ENCODE data around the gene KRIT1. TPM values are rescaled to one million over a fixed set of nuclear protein-coding genes. Genes with fewer than 3 reads are reported as not detected.

The KRIT1 gene
- total and polyA plus RNA-seq, 2 of the 13 experiments (the other 11 are each of a cell fraction or from before 2014, with no cell fraction given): 29.4 to 37.7 TPM

DNA sequence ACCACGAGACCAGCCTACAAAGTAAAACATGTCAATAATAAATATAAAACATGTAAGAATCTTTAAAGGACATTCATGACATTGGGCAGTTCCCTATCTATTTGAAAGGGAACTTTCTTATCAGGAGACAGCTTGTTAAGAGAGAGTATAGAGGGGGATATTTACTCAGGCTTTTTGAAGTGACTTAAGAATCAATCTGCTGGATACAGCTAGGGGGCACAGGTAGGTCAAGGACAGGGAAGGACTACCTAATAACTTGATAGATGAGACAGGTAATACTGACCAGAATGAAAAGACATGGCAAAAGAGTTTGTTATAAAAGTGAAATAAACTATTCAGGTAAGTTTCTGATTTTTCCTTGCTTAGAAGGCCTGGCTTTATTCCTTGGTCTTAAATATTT lies 44.9 kb downstream of the KRIT1 start:
- 95% methylated on average over 1 of the region's 1 CpG for WGBS (ENCODE audit: low lambda C conversion rate)
- ATAC-seq (no peak), FAIRE-seq (no peak), DNase-seq (ENCODE audit: low spot score) (no peak)
- H3K9ac ChIP-seq (ENCODE audit: insufficient read depth, low read depth, low read length): no peak overlapping the region
- in situ Hi-C loops (cut with HindIII; ENCODE audit: extremely low pct_ligation_motif_present, low pct_unique_long_range_greater_than_20kb) (no loop called here), intact Hi-C loops (cut with micrococcal nuclease; ENCODE audit: unreplicated experiment) (no loop called here)
- no peaks in the 10 kb centered on the region for H3K9me3 ChIP-seq (ENCODE audit: low read length)
- ChIA-PET CTCF (ENCODE audit: low intra/inter-chr PET ratio, low total read pairs) (no interaction called here), POLR2A (no interaction called here)
- no peaks in the 10 kb centered on the region for H3K4me1 ChIP-seq (ENCODE audit: insufficient read depth, low read length)
- H3K27ac ChIP-seq (ENCODE audit: extremely low read length, insufficient read depth, low read length): no peak overlapping the region
- H3K4me2 ChIP-seq (ENCODE audit: low read depth, low read length): no peak overlapping the region
- H3K4me3 ChIP-seq (replicated peaks in 1 of 3; ENCODE audit: insufficient read depth in 1 of 3, low read depth in 2 of 3, low read length in 3 of 3): no peak overlapping the region
- no peaks in the 10 kb centered on the region for H3K27me3 ChIP-seq (ENCODE audit: control insufficient read depth in 1 of 2, insufficient read depth in 2 of 2, low read length in 2 of 2)
- BruUV-seq (replicated peaks): no TSS peak
- no peaks in the 10 kb centered on the region for H3K79me2 ChIP-seq (ENCODE audit: insufficient read depth, low read length)
- H2AFZ ChIP-seq (ENCODE audit: low read length): no peak overlapping the region
- H4K20me1 ChIP-seq (ENCODE audit: insufficient read depth, low read length): no peaks in the 10 kb centered on the region
- H3K36me3 ChIP-seq (replicated peaks in 1 of 2; ENCODE audit: control insufficient read depth in 1 of 2, insufficient read depth in 2 of 2, low read length in 2 of 2): peaks cover 6 to 44% of the 10 kb centered on the region in 2 experiments; a peak in 4 of 5 replicates
- TF ChIP-seq, protein P1, sequence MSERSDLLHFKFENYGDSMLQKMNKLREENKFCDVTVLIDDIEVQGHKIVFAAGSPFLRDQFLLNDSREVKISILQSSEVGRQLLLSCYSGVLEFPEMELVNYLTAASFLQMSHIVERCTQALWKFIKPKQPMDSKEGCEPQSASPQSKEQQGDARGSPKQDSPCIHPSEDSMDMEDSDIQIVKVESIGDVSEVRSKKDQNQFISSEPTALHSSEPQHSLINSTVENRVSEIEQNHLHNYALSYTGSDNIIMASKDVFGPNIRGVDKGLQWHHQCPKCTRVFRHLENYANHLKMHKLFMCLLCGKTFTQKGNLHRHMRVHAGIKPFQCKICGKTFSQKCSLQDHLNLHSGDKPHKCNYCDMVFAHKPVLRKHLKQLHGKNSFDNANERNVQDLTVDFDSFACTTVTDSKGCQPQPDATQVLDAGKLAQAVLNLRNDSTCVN (CRISPR knock-in tag; IDR thresholded peaks at IDR 0.05; ENCODE audit: borderline replicate concordance): no peak
- TF ChIP-seq ZNF724P (CRISPR knock-in tag; IDR thresholded peaks at IDR 0.05; ENCODE audit: borderline replicate concordance) (no peak), MAFF (IDR thresholded peaks at IDR 0.05; ENCODE audit: low read depth, low read length) (no peak), ZNF552 (CRISPR knock-in tag; IDR thresholded peaks at IDR 0.05; ENCODE audit: borderline replicate concordance) (no peak), ZNF33B (CRISPR knock-in tag; IDR thresholded peaks at IDR 0.05) (no peak), BHLHE40 (IDR thresholded peaks at IDR 0.05; ENCODE audit: low read length) (no peak), CENPT (CRISPR knock-in tag; IDR thresholded peaks at IDR 0.05; ENCODE audit: low read depth) (no peak), SMC3 (IDR thresholded peaks at IDR 0.05; ENCODE audit: low read length) (no peak), PRMT3 (CRISPR knock-in tag; IDR thresholded peaks at IDR 0.05; ENCODE audit: borderline replicate concordance, low read depth) (no peak), BCL6 (CRISPR knock-in tag; IDR thresholded peaks at IDR 0.05) (no peak)
- TF ChIP-seq, protein P2, sequence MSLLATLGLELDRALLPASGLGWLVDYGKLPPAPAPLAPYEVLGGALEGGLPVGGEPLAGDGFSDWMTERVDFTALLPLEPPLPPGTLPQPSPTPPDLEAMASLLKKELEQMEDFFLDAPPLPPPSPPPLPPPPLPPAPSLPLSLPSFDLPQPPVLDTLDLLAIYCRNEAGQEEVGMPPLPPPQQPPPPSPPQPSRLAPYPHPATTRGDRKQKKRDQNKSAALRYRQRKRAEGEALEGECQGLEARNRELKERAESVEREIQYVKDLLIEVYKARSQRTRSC (CRISPR knock-in tag; IDR thresholded peaks at IDR 0.05; ENCODE audit: low read depth): no peak
- TF ChIP-seq, protein P3, sequence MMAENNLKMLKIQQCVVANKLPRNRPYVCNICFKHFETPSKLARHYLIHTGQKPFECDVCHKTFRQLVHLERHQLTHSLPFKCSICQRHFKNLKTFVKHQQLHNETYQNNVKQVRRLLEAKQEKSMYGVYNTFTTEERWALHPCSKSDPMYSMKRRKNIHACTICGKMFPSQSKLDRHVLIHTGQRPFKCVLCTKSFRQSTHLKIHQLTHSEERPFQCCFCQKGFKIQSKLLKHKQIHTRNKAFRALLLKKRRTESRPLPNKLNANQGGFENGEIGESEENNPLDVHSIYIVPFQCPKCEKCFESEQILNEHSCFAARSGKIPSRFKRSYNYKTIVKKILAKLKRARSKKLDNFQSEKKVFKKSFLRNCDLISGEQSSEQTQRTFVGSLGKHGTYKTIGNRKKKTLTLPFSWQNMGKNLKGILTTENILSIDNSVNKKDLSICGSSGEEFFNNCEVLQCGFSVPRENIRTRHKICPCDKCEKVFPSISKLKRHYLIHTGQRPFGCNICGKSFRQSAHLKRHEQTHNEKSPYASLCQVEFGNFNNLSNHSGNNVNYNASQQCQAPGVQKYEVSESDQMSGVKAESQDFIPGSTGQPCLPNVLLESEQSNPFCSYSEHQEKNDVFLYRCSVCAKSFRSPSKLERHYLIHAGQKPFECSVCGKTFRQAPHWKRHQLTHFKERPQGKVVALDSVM (CRISPR knock-in tag; IDR thresholded peaks at IDR 0.05): no peak
- TF ChIP-seq, protein P4, sequence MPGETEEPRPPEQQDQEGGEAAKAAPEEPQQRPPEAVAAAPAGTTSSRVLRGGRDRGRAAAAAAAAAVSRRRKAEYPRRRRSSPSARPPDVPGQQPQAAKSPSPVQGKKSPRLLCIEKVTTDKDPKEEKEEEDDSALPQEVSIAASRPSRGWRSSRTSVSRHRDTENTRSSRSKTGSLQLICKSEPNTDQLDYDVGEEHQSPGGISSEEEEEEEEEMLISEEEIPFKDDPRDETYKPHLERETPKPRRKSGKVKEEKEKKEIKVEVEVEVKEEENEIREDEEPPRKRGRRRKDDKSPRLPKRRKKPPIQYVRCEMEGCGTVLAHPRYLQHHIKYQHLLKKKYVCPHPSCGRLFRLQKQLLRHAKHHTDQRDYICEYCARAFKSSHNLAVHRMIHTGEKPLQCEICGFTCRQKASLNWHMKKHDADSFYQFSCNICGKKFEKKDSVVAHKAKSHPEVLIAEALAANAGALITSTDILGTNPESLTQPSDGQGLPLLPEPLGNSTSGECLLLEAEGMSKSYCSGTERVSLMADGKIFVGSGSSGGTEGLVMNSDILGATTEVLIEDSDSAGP (CRISPR knock-in tag; IDR thresholded peaks at IDR 0.05; ENCODE audit: borderline replicate concordance): no peak
- TF ChIP-seq, protein P5, sequence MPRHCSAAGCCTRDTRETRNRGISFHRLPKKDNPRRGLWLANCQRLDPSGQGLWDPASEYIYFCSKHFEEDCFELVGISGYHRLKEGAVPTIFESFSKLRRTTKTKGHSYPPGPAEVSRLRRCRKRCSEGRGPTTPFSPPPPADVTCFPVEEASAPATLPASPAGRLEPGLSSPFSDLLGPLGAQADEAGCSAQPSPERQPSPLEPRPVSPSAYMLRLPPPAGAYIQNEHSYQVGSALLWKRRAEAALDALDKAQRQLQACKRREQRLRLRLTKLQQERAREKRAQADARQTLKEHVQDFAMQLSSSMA (CRISPR knock-in tag; IDR thresholded peaks at IDR 0.05): no peak
- TF ChIP-seq, protein P6, sequence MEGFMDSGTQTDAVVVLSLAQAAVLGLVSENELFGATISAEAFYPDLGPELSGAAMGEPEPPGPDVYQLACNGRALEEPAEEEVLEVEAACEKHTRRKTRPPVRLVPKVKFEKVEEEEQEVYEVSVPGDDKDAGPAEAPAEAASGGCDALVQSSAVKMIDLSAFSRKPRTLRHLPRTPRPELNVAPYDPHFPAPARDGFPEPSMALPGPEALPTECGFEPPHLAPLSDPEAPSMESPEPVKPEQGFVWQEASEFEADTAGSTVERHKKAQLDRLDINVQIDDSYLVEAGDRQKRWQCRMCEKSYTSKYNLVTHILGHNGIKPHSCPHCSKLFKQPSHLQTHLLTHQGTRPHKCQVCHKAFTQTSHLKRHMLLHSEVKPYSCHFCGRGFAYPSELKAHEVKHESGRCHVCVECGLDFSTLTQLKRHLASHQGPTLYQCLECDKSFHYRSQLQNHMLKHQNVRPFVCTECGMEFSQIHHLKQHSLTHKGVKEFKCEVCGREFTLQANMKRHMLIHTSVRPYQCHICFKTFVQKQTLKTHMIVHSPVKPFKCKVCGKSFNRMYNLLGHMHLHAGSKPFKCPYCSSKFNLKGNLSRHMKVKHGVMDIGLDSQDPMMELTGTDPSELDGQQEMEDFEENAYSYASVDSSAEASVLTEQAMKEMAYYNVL (CRISPR knock-in tag; IDR thresholded peaks at IDR 0.05; ENCODE audit: borderline replicate concordance): no peak
